CD4-positive, alpha-beta T cell treated with Interferon gamma for 1 hour (primary cell): ENCODE data around the gene OR2A1.
"Not testable (repeated sequence)": the region's sequence is repeated elsewhere in the genome, so short reads cannot be mapped to it uniquely, and the experiment has no call there.

Experiments used
- DNase-seq: peaks from one replicate; pipeline ENCODE4 v3.0.0-alpha.2; 2020

The OR2A1 gene

GRCh38 chr7:144325868-144326267, 13.6 kb downstream of the OR2A1 start:
- not testable (repeated sequence) for DNase-seq

- DNase-seq = not testable (repeated sequence)
These were observed 17.8 kb downstream of the OR2A1 start for GRCh38 chr7:144330044-144330443.

- DNase-seq = not testable (repeated sequence)
These were observed 19.2 kb downstream of the OR2A1 start for GRCh38 chr7:144331221-144331995.

DNA sequence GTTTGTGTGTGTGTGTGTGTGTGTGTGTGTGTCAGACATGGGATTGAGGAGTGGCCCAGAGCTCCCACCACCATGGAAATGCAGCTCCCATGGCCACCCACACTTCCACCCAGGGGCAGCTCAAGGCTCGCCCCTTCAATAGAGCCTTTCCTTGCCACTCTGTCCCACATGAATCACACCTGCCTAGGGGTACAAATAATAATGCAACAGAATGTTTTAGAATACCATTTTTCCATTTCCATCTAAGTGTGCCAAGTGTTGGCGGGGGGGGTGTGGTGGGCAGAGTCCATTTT, 19.7 kb downstream of the OR2A1 start:
- not testable (repeated sequence) for DNase-seq

DNA sequence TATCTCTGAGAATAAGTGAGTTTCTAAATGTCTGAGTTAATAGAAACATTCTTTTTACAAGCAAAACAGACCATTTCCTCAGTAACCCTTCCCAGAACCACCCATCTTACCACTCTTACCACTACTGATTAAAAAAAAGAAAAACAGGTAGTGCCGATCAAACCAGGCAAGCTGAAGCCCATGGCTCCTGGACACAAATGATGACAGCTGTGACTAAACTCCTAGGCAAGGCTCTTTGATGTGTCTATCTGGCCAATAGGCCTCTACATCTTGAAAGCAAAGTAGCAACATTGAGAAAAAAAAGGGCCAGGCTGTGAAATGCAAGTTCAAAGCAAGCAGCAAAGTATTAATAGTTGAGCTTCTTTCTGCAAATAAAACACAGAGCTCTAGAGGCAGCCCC, 36.4 kb downstream of the OR2A1 start:
- not testable (repeated sequence) for DNase-seq

DNA sequence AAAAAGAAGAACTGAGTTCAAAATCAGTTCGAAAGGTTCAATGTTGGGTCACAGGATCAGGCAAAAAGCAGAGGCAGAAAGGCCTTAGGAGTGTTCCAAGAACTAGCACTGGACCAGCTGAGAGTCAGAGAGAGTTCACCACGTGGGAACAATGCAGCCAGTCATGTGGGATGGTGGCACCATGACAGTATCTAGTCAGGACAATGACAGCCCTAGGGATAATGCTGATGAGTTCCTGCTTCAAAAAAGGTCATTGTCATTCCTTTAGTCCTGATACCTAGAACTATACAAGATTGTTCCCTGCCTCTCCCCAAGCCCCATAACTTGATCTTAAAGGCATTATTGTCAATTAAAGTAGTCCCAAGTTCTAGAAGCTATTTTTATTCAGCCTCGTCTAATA, 39.4 kb downstream of the OR2A1 start:
- not testable (repeated sequence) for DNase-seq

GRCh38 chr7:144355176-144355822, 43.1 kb downstream of the OR2A1 start, which contains the start of gene ARHGEF5:
TSS of gene ARHGEF5 (plus strand) at chr7:144355402. CDS start at chr7:144362670, 7,268 bp downstream.
- DNase-seq = not testable (repeated sequence)

GRCh38 chr7:144356185-144356584, 44.0 kb downstream of the OR2A1 start:
- DNase-seq = not testable (repeated sequence)

DNA sequence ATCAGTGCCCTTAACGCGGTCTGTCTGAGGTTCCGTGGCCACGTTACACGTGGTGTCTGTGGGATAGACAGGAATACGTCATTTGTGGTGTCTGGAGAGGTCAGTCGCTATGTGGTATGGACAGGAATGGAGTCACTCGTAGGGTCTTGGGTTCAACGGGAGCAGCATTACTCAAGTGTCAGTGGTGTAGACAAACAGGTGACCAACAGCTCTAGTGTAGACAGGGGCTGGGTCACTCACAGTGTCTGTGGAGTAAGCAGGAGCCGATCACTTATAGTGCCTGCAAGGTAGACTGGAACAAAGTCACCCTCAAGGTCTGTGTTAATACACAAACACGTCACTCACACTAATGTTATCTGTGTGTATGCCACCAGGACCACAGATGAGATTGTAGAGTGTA, 44.6 kb downstream of the OR2A1 start:
- not testable (repeated sequence) for DNase-seq

DNA sequence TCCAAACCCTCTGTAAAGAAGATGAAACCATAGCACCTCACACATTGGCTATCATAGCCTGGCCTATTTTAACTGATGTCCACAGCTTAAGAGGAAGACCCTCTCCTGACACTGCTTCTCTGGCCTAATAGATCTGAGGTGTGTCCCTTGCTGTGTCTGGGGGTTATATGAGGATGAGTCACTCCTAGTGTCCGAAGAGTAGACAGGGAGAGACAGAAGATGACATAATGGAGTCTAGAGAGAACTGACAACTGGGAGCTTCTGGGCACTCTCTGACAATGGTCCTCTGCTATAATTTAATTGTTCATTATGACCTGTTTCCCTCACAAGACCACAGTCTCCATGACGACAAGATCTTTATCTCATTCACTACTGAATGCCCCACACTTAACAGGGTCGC, 49.8 kb downstream of the OR2A1 start:
- DNase-seq = not testable (repeated sequence)

- not testable (repeated sequence) for DNase-seq
These were observed 53.3 kb downstream of the OR2A1 start for GRCh38 chr7:144365523-144365922.

GRCh38 chr7:144367250-144367649, 55.0 kb downstream of the OR2A1 start:
- DNase-seq = not testable (repeated sequence)

- DNase-seq = not testable (repeated sequence)
These were observed 57.0 kb downstream of the OR2A1 start for GRCh38 chr7:144369221-144369620.
